Bronchial epithelial cell (primary cell): ENCODE results near the gene DRD1. TPM values are rescaled to one million over a fixed set of nuclear protein-coding genes. Genes with fewer than 3 reads are reported as not detected.

Source experiments
- DNase-seq: peaks from one replicate; pipeline ENCODE4 v3.0.0-alpha.2; 2010; ENCODE audit warnings: low read depth
- FAIRE-seq: peaks from 2 replicates; lab custom pipeline; 2011; peaks lifted over from hg19 to GRCh38; lab: Jason Lieb, UNC
- H3K27me3 ChIP-seq: 2 replicates; pipeline ENCODE4 v1.5.1; 2011; ENCODE audit warnings: low read length; ENCODE audit not compliant: control insufficient read depth, insufficient read depth
- H3K36me3 ChIP-seq: 2 replicates; pipeline ENCODE4 v1.5.1; 2011; ENCODE audit warnings: low read length; ENCODE audit not compliant: control insufficient read depth, insufficient read depth
- H3K4me3 ChIP-seq: 2 replicates; pipeline ENCODE4 v1.5.1; 2011; ENCODE audit warnings: mild to moderate bottlenecking, low read depth, low read length, control low read depth
- total RNA-seq: library from RNA; depleted of rRNA; stranded (reverse); fragments of >200 nt; gene quantifications from 2 replicates; pipeline ENCODE4 v1.2.1, GENCODE V29; 2014
- TF ChIP-seq, protein P1 (sequence below): IDR thresholded peaks from 2 replicates; pipeline ENCODE4 v1.5.1; 2011; ENCODE audit warnings: mild to moderate bottlenecking, moderate library complexity, low read length, control low read depth, inconsistent platforms; ENCODE audit not compliant: insufficient read depth, severe bottlenecking

DRD1 gene
- not detected in 2 replicates for total RNA-seq

GRCh38 chr5:175444060-175444904, at the start of gene DRD1:
DRD1 (minus strand) TSS chr5:175444182; CDS start chr5:175443099, 1,083 bp downstream.
- no peak for FAIRE-seq
- Histone ChIP-seq H3K36me3 (no peaks in the 10 kb centered on the region), H3K27me3 (peaks cover 10% of the 10 kb centered on the region), H3K4me3 (no peak within 1 kb of the TSS)
- TF ChIP-seq, protein P1, sequence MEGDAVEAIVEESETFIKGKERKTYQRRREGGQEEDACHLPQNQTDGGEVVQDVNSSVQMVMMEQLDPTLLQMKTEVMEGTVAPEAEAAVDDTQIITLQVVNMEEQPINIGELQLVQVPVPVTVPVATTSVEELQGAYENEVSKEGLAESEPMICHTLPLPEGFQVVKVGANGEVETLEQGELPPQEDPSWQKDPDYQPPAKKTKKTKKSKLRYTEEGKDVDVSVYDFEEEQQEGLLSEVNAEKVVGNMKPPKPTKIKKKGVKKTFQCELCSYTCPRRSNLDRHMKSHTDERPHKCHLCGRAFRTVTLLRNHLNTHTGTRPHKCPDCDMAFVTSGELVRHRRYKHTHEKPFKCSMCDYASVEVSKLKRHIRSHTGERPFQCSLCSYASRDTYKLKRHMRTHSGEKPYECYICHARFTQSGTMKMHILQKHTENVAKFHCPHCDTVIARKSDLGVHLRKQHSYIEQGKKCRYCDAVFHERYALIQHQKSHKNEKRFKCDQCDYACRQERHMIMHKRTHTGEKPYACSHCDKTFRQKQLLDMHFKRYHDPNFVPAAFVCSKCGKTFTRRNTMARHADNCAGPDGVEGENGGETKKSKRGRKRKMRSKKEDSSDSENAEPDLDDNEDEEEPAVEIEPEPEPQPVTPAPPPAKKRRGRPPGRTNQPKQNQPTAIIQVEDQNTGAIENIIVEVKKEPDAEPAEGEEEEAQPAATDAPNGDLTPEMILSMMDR = peak; percentile 79
- DNase-seq = no peak

- no peak overlapping the region for H3K4me3 ChIP-seq
- TF ChIP-seq, protein P1 = no peak
- H3K36me3 ChIP-seq = peaks cover 11% of the 10 kb centered on the region
- H3K27me3 ChIP-seq = no peaks in the 10 kb centered on the region
- DNase-seq (no peak), FAIRE-seq (no peak)
Measured at GRCh38 chr5:175493726-175494125, 49.7 kb upstream of the DRD1 start.

- Histone ChIP-seq H3K36me3 (peaks cover 13% of the 10 kb centered on the region), H3K27me3 (no peaks in the 10 kb centered on the region), H3K4me3 (no peak overlapping the region)
- TF ChIP-seq, protein P1 = no peak
- DNase-seq (no peak), FAIRE-seq (no peak)
Measured at GRCh38 chr5:175493260-175493659, 49.3 kb upstream of the DRD1 start.

DNA sequence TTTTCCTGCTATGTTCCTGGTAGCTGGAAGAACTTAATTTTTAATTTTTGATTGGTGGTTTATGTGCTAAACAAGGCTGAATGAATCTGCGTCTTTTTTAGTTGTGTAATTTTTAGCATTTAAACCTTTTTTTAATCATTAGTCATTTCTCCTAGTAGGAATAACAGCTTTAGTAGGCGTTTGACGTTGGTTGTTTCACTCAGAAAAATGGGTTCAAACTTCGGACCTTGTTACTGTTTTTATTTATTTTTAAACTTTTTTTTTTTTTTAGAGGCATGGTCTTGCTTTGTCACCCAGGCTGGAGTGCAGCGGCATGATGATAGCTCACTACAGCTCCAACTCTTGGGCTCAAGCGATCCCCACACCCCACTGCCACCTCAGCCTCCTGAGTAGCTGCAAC, 47.2 kb upstream of the DRD1 start:
- no peak overlapping the region for H3K4me3 ChIP-seq
- H3K36me3 ChIP-seq = peaks cover 15% of the 10 kb centered on the region
- FAIRE-seq (no peak), DNase-seq (no peak)
- TF ChIP-seq, protein P1 = no peak
- H3K27me3 ChIP-seq = no peaks in the 10 kb centered on the region

DNA sequence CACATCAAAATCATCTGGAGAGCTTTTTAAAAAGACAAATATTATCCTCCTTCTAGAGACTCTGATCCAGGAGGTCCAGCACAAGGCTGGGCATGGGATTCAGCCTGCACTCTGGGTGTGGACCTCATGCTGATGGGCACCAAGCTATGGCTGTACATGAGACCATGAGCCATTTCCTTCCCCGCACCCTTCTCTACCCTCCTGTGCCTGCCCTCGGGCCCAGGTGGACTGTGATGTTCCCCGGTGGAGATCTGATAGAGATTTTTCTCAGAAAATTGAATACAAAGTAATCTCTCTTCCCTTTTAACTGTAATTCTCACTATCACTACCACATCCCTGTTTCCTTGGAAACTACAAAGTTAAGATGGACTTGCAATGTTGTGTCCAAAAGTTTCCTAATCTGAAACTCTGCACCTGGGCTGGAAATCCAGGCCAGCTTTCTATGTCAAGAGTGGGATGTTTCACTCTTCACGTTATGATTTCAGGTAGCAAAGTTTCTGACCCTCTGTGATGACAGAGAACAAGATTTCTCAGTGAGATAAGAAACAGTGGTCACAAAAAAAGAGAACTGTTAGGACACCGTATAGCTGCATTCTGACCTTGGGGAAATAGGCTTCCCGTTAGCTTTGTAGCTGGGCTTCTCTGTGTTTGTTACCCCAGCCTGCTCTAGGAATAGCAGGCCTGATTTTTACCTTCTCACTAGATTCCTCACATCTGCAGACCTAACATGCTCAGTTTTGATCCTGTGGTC, 45.9 kb upstream of the DRD1 start:
- no peak for DNase-seq
- TF ChIP-seq, protein P1 = no peak
- H3K36me3 ChIP-seq = peaks cover 15% of the 10 kb centered on the region

More for the DNA sequence above, 45.9 kb upstream of the DRD1 start:
- no peak for FAIRE-seq
- H3K4me3 ChIP-seq = no peak overlapping the region
- no peaks in the 10 kb centered on the region for H3K27me3 ChIP-seq
